H1 (cell line): ENCODE data around the gene AKAP4. TPM values are rescaled to one million over a fixed set of nuclear protein-coding genes. Genes with fewer than 3 reads are reported as not detected.

Source experiments
- CTCF ChIP-seq, 3 experiments: IDR thresholded peaks; 1 replicate in 2 of 3; 2 replicates in 1 of 3; pipeline versions ENCODE4 v1.5.1 to v1.6.1; 2011; ENCODE audit warnings: low read length in 3 of 3, mild to moderate bottlenecking in 3 of 3, inconsistent platforms in 2 of 3, low read depth in 1 of 3, moderate library complexity in 1 of 3; ENCODE audit not compliant: insufficient read depth in 1 of 3; ENCODE audit errors: control extremely low read depth in 1 of 3
- polyA plus RNA-seq, 7 experiments: library from polyadenylated mRNA; depleted of rRNA in 3 of 7; stranded (reverse) in 5 of 7; unstranded in 2 of 7; fragments of >200 nt in 5 of 7; fragments of 200-250 nt in 2 of 7; gene quantifications; 1 replicate in 5 of 7; 2 replicates in 1 of 7; 4 replicates in 1 of 7; pipeline versions ENCODE4 v1.2.1 to v1.2.3, GENCODE V29; 2011 to 2013; ENCODE audit warnings: missing spikeins in 2 of 7, mixed read lengths in 2 of 7
- total RNA-seq: library from RNA; stranded (reverse); fragmentation: NEBNext Ultra II Directional; extraction: Animal tissue kit (Norgen Biotek cat#: 25700); gene quantifications from 2 replicates; pipeline ENCODE4 v1.2.1, GENCODE V29; 2021

Gene AKAP4
- total and polyA plus RNA-seq, 2 of the 8 experiments (the other 6 are each of a cell fraction or from before 2014, with no cell fraction given): not detected

DNA sequence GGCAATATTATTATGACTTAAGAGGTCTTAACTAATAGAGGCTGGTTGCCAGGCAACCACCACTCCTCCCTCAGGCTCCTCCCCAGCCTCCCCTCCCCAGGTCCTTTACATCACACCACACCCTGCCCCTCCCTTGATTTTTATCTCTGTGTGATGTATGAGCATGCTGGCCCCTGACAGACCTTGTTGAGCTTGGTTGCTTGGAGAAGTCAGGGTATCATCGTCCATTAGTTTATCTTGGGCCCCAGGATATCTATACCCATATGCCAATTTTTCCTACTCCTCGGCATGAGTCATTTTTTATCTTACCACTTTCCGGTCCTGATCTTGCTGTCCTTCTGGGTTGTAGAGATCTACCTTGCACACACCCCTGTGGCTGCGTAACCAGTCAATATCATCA, 2.5 kb downstream of the AKAP4 start (continued):
- TF ChIP-seq CTCF (IDR thresholded peaks at IDR 0.05; ENCODE audit: control extremely low read depth in 1 of 3, insufficient read depth in 1 of 3, low read depth in 1 of 3, low read length in 3 of 3): no peak
- TF ChIP-seq, all 59 proteins: peak for 0
